ENCODE data around the gene PMP22.

- TF ChIP-seq CTCF (IDR thresholded peaks at IDR 0.05; ENCODE audit: low read depth, low read length) (no peak), EZH2phosphoT487 (IDR thresholded peaks at IDR 0.05; ENCODE audit: low read depth) (no peak)
These were observed 33.1 kb downstream of the PMP22 start for GRCh38 chr17:15231851-15232516.
